HCT116 (cell line): ENCODE results near the gene STRAP. TPM values are rescaled to one million over a fixed set of nuclear protein-coding genes. Genes with fewer than 3 reads are reported as not detected.
"Not testable (repeated sequence)": the region's sequence is repeated elsewhere in the genome, so short reads cannot be mapped to it uniquely, and the experiment has no call there.

ENCODE experiments used
- ATAC-seq: fragments of 200-7000 bp; cut with Tn5 transposase; 2 replicates; pipeline ENCODE4 v1.9.1; 2020; ENCODE audit warnings: mild to moderate bottlenecking, moderate library complexity
- BruUV-seq: library from RNA; stranded (reverse); fragments of 400-500 nt; replicated peaks from 2 replicates; lab custom pipeline; 2021; lab: Mats Ljungman, UMichigan
- CTCF ChIA-PET: fragments of 300-600 bp; sonication (Branson Sonifier 250); formaldehyde crosslinking; loops from one replicate; lab custom pipeline; 2021; ENCODE audit warnings: antibody characterized with exemption; lab: Charles Lee
- POLR2A ChIA-PET: fragments of 300-600, 350-600 bp; sonication (Branson Sonifier 250); formaldehyde crosslinking; loops from one replicate; lab custom pipeline; 2021; ENCODE audit warnings: antibody characterized with exemption; lab: Charles Lee
- RAD21 ChIA-PET, 2 experiments: fragments of 300-600 bp; sonication (Branson Sonifier 250); formaldehyde crosslinking; loops; one replicate each; lab custom pipeline; 2023; ENCODE audit warnings: low total read pairs in 2 of 2; ENCODE audit not compliant: uncharacterized antibody in 2 of 2, unreplicated experiment in 2 of 2, low non-redundant PET in 1 of 2; lab: Charles Lee
- DNase-seq: peaks from one replicate; pipeline ENCODE4 v3.0.0-alpha.2; 2010; ENCODE audit warnings: low read depth, low spot score
- H2AFZ ChIP-seq: fragments of 200-600 bp; shearing (Covaris generic), sonication (generic); 2 replicates; pipeline ENCODE4 v1.6.1; 2017; ENCODE audit warnings: low read depth, mixed run types, mixed read lengths, antibody characterized with exemption, low read length; ENCODE audit not compliant: poor library complexity, severe bottlenecking
- H3K27ac ChIP-seq: 2 replicates; pipeline ENCODE4 v1.5.1; 2012; ENCODE audit warnings: low read depth, low read length
- H3K27me3 ChIP-seq: fragments of 200-600 bp; sonication (generic); 2 replicates; pipeline ENCODE4 v1.6.1; 2016; ENCODE audit warnings: mixed run types, low read length, mixed read lengths; ENCODE audit not compliant: insufficient read depth
- H3K36me3 ChIP-seq, 2 experiments: fragments of 200-500 bp in 1 of 2; fragments of 200-600 bp in 1 of 2; sonication (Bioruptor generic) in 1 of 2; sonication (generic) in 1 of 2; 2 replicates each; pipeline versions ENCODE4 v1.5.1 to v1.6.1; 2014 to 2016; ENCODE audit warnings: low read length in 2 of 2, inconsistent platforms in 1 of 2, mixed read lengths in 1 of 2, mixed run types in 1 of 2; ENCODE audit not compliant: insufficient read depth in 2 of 2, control insufficient read depth in 1 of 2
- H3K4me1 ChIP-seq, 2 experiments: fragments of 200-600 bp in 1 of 2; sonication (generic) in 1 of 2; 2 replicates each; pipeline versions ENCODE4 v1.5.1 to v1.6.1; 2012 to 2017; ENCODE audit warnings: low read length in 2 of 2, inconsistent platforms in 1 of 2, mild to moderate bottlenecking in 1 of 2, mixed read lengths in 1 of 2, mixed run types in 1 of 2, moderate library complexity in 1 of 2; ENCODE audit not compliant: insufficient read depth in 2 of 2, control insufficient read depth in 1 of 2
- H3K4me2 ChIP-seq: fragments of 200-600 bp; sonication (generic); 2 replicates; pipeline ENCODE4 v1.6.1; 2017; ENCODE audit warnings: mixed run types, low read length, mixed read lengths
- H3K4me3 ChIP-seq, 2 experiments: fragments of 200-600 bp in 1 of 2; sonication (generic) in 1 of 2; replicated peaks in 1 of 2; 2 replicates each; pipeline ENCODE4 v1.5.1; 2011 to 2016; ENCODE audit warnings: low read length in 2 of 2, control low read depth in 1 of 2, low read depth in 1 of 2, mild to moderate bottlenecking in 1 of 2, mixed read lengths in 1 of 2, mixed run types in 1 of 2
- H3K79me2 ChIP-seq: fragments of 200-600 bp; sonication (generic); 2 replicates; pipeline ENCODE4 v1.6.1; 2017; ENCODE audit warnings: mild to moderate bottlenecking, mixed run types, low read length, moderate library complexity, mixed read lengths; ENCODE audit not compliant: insufficient read depth
- H3K9ac ChIP-seq: fragments of 200-600 bp; sonication (generic); 2 replicates; pipeline ENCODE4 v1.6.1; 2016; ENCODE audit warnings: low read length, mixed read lengths
- H3K9me2 ChIP-seq: fragments of 200-600 bp; sonication (generic), shearing (Covaris generic); 2 replicates; pipeline ENCODE4 v1.6.1; 2017; ENCODE audit warnings: mixed run types, mild to moderate bottlenecking, moderate library complexity; ENCODE audit not compliant: insufficient read depth
- H3K9me3 ChIP-seq, 2 experiments: fragments of 200-500 bp in 1 of 2; fragments of 200-600 bp in 1 of 2; sonication (Bioruptor generic) in 1 of 2; sonication (generic) in 1 of 2; 2 replicates each; pipeline ENCODE4 v1.6.1; 2014 to 2017; ENCODE audit warnings: low read length in 2 of 2, mixed read lengths in 2 of 2, inconsistent platforms in 1 of 2, low read depth in 1 of 2, mild to moderate bottlenecking in 1 of 2, mixed run types in 1 of 2, moderate library complexity in 1 of 2; ENCODE audit not compliant: control insufficient read depth in 1 of 2, insufficient read depth in 1 of 2
- H4K20me1 ChIP-seq: fragments of 200-600 bp; sonication (generic), shearing (Covaris generic); 2 replicates; pipeline ENCODE4 v1.6.1; 2017; ENCODE audit warnings: mixed run types, mild to moderate bottlenecking, moderate library complexity; ENCODE audit not compliant: insufficient read depth
- ATF3 ChIP-seq: IDR thresholded peaks from 2 replicates; pipeline ENCODE4 v1.6.1; 2012
- ELF1 ChIP-seq: IDR thresholded peaks from 2 replicates; pipeline ENCODE4 v1.6.1; 2012; ENCODE audit warnings: low read depth, borderline replicate concordance
- EZH2phosphoT487 ChIP-seq: fragments of 200-600 bp; IDR thresholded peaks from 2 replicates; pipeline ENCODE4 v1.6.1; 2018; ENCODE audit warnings: antibody characterized with exemption, borderline replicate concordance
- MAX ChIP-seq: IDR thresholded peaks from 2 replicates; pipeline ENCODE4 v1.6.1; 2012
- SIN3A ChIP-seq: IDR thresholded peaks from 2 replicates; pipeline ENCODE4 v1.6.1; 2012; ENCODE audit warnings: low read depth
- ZBTB33 ChIP-seq: IDR thresholded peaks from 2 replicates; pipeline ENCODE4 v1.6.1; 2011; ENCODE audit warnings: mild to moderate bottlenecking, low read length, moderate library complexity; ENCODE audit not compliant: insufficient replicate concordance; ENCODE audit errors: extremely low read depth
- intact Hi-C: fragments of 100-400 bp; cut with micrococcal nuclease; formaldehyde crosslinking; loops from 2 replicates; pipeline ENCODE4 v1.10.0; 2022
- total RNA-seq: library from RNA; stranded (reverse); gene quantifications from one replicate; pipeline ENCODE4 v1.2.1, GENCODE V29; 2021; ENCODE audit not compliant: unreplicated experiment

The STRAP gene
- total RNA-seq, 1 experiment from 2014 or later, result 156 TPM

GRCh38 chr12:15873556-15873955 is 8.6 kb upstream of the STRAP start:
- TF ChIP-seq EZH2phosphoT487 (no peak), ELF1 (no peak), ATF3 (no peak), SIN3A (no peak), MAX (no peak), ZBTB33 (no peak)
- no peaks in the 10 kb centered on the region for H3K36me3 ChIP-seq
- H3K4me3 ChIP-seq, result no peak overlapping the region
- no peaks in the 10 kb centered on the region for H3K4me1 ChIP-seq
- no TSS peak for BruUV-seq
- RAD21 ChIA-PET, result no interaction called here
- intact Hi-C loops, result no loop called here
- POLR2A ChIA-PET, result no interaction called here
- H3K27me3 ChIP-seq, result no peaks in the 10 kb centered on the region
- DNase-seq (no peak), ATAC-seq (no peak)
- no peak overlapping the region for H2AFZ ChIP-seq
- CTCF ChIA-PET, result no interaction called here
- H3K4me2 ChIP-seq, result no peak overlapping the region
- H3K9me3 ChIP-seq, result no peaks in the 10 kb centered on the region
- no peaks in the 10 kb centered on the region for H4K20me1 ChIP-seq
- no peaks in the 10 kb centered on the region for H3K9me2 ChIP-seq
- no peak overlapping the region for H3K9ac ChIP-seq
- no peaks in the 10 kb centered on the region for H3K79me2 ChIP-seq
- H3K27ac ChIP-seq, result no peak overlapping the region

GRCh38 chr12:15874556-15875145 is 7.5 kb upstream of the STRAP start:
- H3K4me3 ChIP-seq, RAD21 ChIA-PET, H4K20me1 ChIP-seq, CTCF ChIA-PET, H3K9ac ChIP-seq, H3K9me3 ChIP-seq, H3K79me2 ChIP-seq, H3K9me2 ChIP-seq, intact Hi-C loops, BruUV-seq, DNase-seq, ATAC-seq, H3K4me2 ChIP-seq, H3K4me1 ChIP-seq, H2AFZ ChIP-seq, H3K27me3 ChIP-seq, H3K27ac ChIP-seq, H3K36me3 ChIP-seq, POLR2A ChIA-PET: not testable (repeated sequence)
